BJ (cell line): ENCODE measurements around the gene TNS1. TPM values are rescaled to one million over a fixed set of nuclear protein-coding genes. Genes with fewer than 3 reads are reported as not detected.

ENCODE experiments used
- CTCF ChIA-PET: fragments of 350-600 bp; formaldehyde crosslinking; extraction: SDS; loops from one replicate; lab custom pipeline; 2021; ENCODE audit warnings: antibody characterized with exemption, inconsistent platforms; lab: Yijun Ruan, JAX
- POLR2A ChIA-PET: fragments of 300-600 bp; sonication (Branson Sonifier 250); formaldehyde crosslinking; extraction: SDS; loops from one replicate; lab custom pipeline; 2021; ENCODE audit warnings: antibody characterized with exemption; lab: Charles Lee
- DNase-seq: peaks from one replicate; pipeline ENCODE4 v3.0.0-alpha.2; 2011; ENCODE audit warnings: low read depth
- H3K27me3 ChIP-seq: 2 replicates; pipeline ENCODE4 v1.6.0; 2011; ENCODE audit warnings: low read length; ENCODE audit not compliant: control insufficient read depth, insufficient read depth
- H3K36me3 ChIP-seq: 2 replicates; pipeline ENCODE4 v1.5.1; 2011; ENCODE audit warnings: low read length; ENCODE audit not compliant: control insufficient read depth, insufficient read depth
- H3K4me3 ChIP-seq: 2 replicates; pipeline ENCODE4 v1.5.1; 2011; ENCODE audit warnings: low read depth, mild to moderate bottlenecking, control low read depth, low read length
- CTCF ChIP-seq: IDR thresholded peaks from 2 replicates; pipeline ENCODE4 v1.5.1; 2011; ENCODE audit warnings: low read depth, mild to moderate bottlenecking, control low read depth, inconsistent platforms, low read length, moderate library complexity; ENCODE audit not compliant: insufficient read depth
- polyA plus RNA-seq: library from polyadenylated mRNA; depleted of rRNA; stranded (reverse); fragments of >200 nt; gene quantifications from 2 replicates; pipeline ENCODE4 v1.2.3, GENCODE V29; 2011

The TNS1 gene
- polyA plus RNA-seq, 1 experiment = 35.6 TPM

- TF ChIP-seq CTCF = no peak
- Histone ChIP-seq H3K4me3 (no peak overlapping the region), H3K27me3 (no peaks in the 10 kb centered on the region), H3K36me3 (peaks cover 9% of the 10 kb centered on the region)
- no peak for DNase-seq
- CTCF ChIA-PET = interaction anchor here (0.7 to 2.4 kb wide), 3 partner anchors 9 to 181 kb away, joined by 3 to 14 read pairs (median 7); no protein-coding TSS in a partner anchor
- POLR2A ChIA-PET = no interaction called here
Observed at GRCh38 chr2:217798191-217798590, 204.6 kb downstream of the TNS1 start.

GRCh38 chr2:217797661-217798069, 205.1 kb downstream of the TNS1 start:
- ChIA-PET POLR2A (no interaction called here), CTCF (interaction anchor here (1.0 to 2.4 kb wide), 2 partner anchors 8 to 87 kb away, joined by 3 to 14 read pairs; no protein-coding TSS in a partner anchor)
- DNase-seq = no peak
- no peak for TF ChIP-seq CTCF
- Histone ChIP-seq H3K4me3 (no peak overlapping the region), H3K27me3 (no peaks in the 10 kb centered on the region), H3K36me3 (peaks cover 7% of the 10 kb centered on the region)

- H3K36me3 ChIP-seq = peaks cover 5% of the 10 kb centered on the region
- H3K27me3 ChIP-seq = no peaks in the 10 kb centered on the region
- POLR2A ChIA-PET = no interaction called here
- no peak for TF ChIP-seq CTCF
- no peak for DNase-seq
- no peak overlapping the region for H3K4me3 ChIP-seq
- CTCF ChIA-PET = interaction anchor here (1.0 to 1.2 kb wide), 2 partner anchors 11 to 87 kb away, joined by 3 to 5 read pairs; no protein-coding TSS in a partner anchor
Observed at GRCh38 chr2:217797165-217797564, 205.6 kb downstream of the TNS1 start.

GRCh38 chr2:217795706-217796465, 206.9 kb downstream of the TNS1 start:
- DNase-seq = no peak
- TF ChIP-seq CTCF = no peak
- ChIA-PET POLR2A (no interaction called here), CTCF (interaction anchor here (0.7 to 2.9 kb wide), 7 partner anchors 9 to 285 kb away, joined by 3 to 15 read pairs (median 5); no protein-coding TSS in a partner anchor)
- H3K27me3 ChIP-seq = no peaks in the 10 kb centered on the region
- no peaks in the 10 kb centered on the region; the same call in 1 of the 2 replicates for H3K36me3 ChIP-seq
- no peak overlapping the region for H3K4me3 ChIP-seq

- no peak for TF ChIP-seq CTCF
- H3K27me3 ChIP-seq = no peaks in the 10 kb centered on the region
- ChIA-PET CTCF (interaction anchor here (1.1 to 10.8 kb wide), 6 partner anchors 10 to 286 kb away, joined by 3 to 264 read pairs (median 6); no protein-coding TSS in a partner anchor), POLR2A (no interaction called here)
- DNase-seq = no peak
- H3K36me3 ChIP-seq = no peaks in the 10 kb centered on the region
- no peak overlapping the region for H3K4me3 ChIP-seq
Observed at GRCh38 chr2:217795067-217795466, 207.7 kb downstream of the TNS1 start.
